ENCODE results near the gene SWI5.

Gene SWI5

GRCh38 chr9:128310461-128310860 lies 34.4 kb downstream of the SWI5 start:
- Histone ChIP-seq H3K4me2 (ENCODE audit: low read length) (no peak overlapping the region), H3K27me3 (ENCODE audit: control insufficient read depth, insufficient read depth, low read length) (no peaks in the 10 kb centered on the region), H3K9ac (ENCODE audit: low read depth, low read length) (no peak overlapping the region), H3K4me3 (ENCODE audit: low read length) (no peak overlapping the region), H3K36me3 (ENCODE audit: insufficient read depth, low read length) (peaks cover 49% of the 10 kb centered on the region), H3K9me3 (replicated peaks; ENCODE audit: low read length) (no peaks in the 10 kb centered on the region), H3K4me1 (ENCODE audit: control insufficient read depth, insufficient read depth, low read length) (peaks cover 26% of the 10 kb centered on the region)

- Histone ChIP-seq H3K4me1 (ENCODE audit: control insufficient read depth, insufficient read depth, low read length) (no peaks in the 10 kb centered on the region), H3K4me2 (ENCODE audit: low read length) (no peak overlapping the region), H3K4me3 (ENCODE audit: low read length) (no peak overlapping the region), H3K27me3 (ENCODE audit: control insufficient read depth, insufficient read depth, low read length) (no peaks in the 10 kb centered on the region), H3K9ac (ENCODE audit: low read depth, low read length) (no peak overlapping the region), H3K9me3 (replicated peaks; ENCODE audit: low read length) (no peaks in the 10 kb centered on the region), H3K36me3 (ENCODE audit: insufficient read depth, low read length) (peaks cover 51% of the 10 kb centered on the region)
These were observed 38.6 kb downstream of the SWI5 start for GRCh38 chr9:128314697-128315096.

GRCh38 chr9:128316421-128316820 lies 40.3 kb downstream of the SWI5 start:
- peaks cover 35% of the 10 kb centered on the region for H3K36me3 ChIP-seq (ENCODE audit: insufficient read depth, low read length)
- no peak overlapping the region for H3K9ac ChIP-seq (ENCODE audit: low read depth, low read length)
- no peak overlapping the region for H3K4me2 ChIP-seq (ENCODE audit: low read length)
- H3K9me3 ChIP-seq (replicated peaks; ENCODE audit: low read length) = no peaks in the 10 kb centered on the region
- H3K4me3 ChIP-seq (ENCODE audit: low read length) = no peak overlapping the region
- no peaks in the 10 kb centered on the region for H3K27me3 ChIP-seq (ENCODE audit: control insufficient read depth, insufficient read depth, low read length)
- peaks cover 3% of the 10 kb centered on the region for H3K4me1 ChIP-seq (ENCODE audit: control insufficient read depth, insufficient read depth, low read length)

GRCh38 chr9:128317629-128318028 lies 41.6 kb downstream of the SWI5 start:
- Histone ChIP-seq H3K4me3 (ENCODE audit: low read length) (no peak overlapping the region), H3K4me1 (ENCODE audit: control insufficient read depth, insufficient read depth, low read length) (peaks cover 8% of the 10 kb centered on the region), H3K27me3 (ENCODE audit: control insufficient read depth, insufficient read depth, low read length) (no peaks in the 10 kb centered on the region), H3K9me3 (replicated peaks; ENCODE audit: low read length) (no peaks in the 10 kb centered on the region), H3K36me3 (ENCODE audit: insufficient read depth, low read length) (peaks cover 33% of the 10 kb centered on the region), H3K9ac (ENCODE audit: low read depth, low read length) (no peak overlapping the region), H3K4me2 (ENCODE audit: low read length) (no peak overlapping the region)

- H3K4me1 ChIP-seq (ENCODE audit: control insufficient read depth, insufficient read depth, low read length) = peaks cover 17% of the 10 kb centered on the region
- peak overlapping the region; percentile 94 for H3K9ac ChIP-seq (ENCODE audit: low read depth, low read length)
- peak overlapping the region; percentile 94 for H3K4me2 ChIP-seq (ENCODE audit: low read length)
- peak overlapping the region; percentile 92 for H3K4me3 ChIP-seq (ENCODE audit: low read length)
- peaks cover 27% of the 10 kb centered on the region for H3K36me3 ChIP-seq (ENCODE audit: insufficient read depth, low read length)
- H3K27me3 ChIP-seq (ENCODE audit: control insufficient read depth, insufficient read depth, low read length) = no peaks in the 10 kb centered on the region
- no peaks in the 10 kb centered on the region for H3K9me3 ChIP-seq (replicated peaks; ENCODE audit: low read length)
These were observed 45.3 kb downstream of the SWI5 start for GRCh38 chr9:128321343-128321742.

GRCh38 chr9:128321879-128322403 lies 45.9 kb downstream of the SWI5 start:
- no peaks in the 10 kb centered on the region for H3K9me3 ChIP-seq (replicated peaks; ENCODE audit: low read length)
- peak overlapping the region; percentile 94 for H3K9ac ChIP-seq (ENCODE audit: low read depth, low read length)
- peaks cover 21% of the 10 kb centered on the region for H3K36me3 ChIP-seq (ENCODE audit: insufficient read depth, low read length)
- peaks cover 17% of the 10 kb centered on the region for H3K4me1 ChIP-seq (ENCODE audit: control insufficient read depth, insufficient read depth, low read length)
- H3K27me3 ChIP-seq (ENCODE audit: control insufficient read depth, insufficient read depth, low read length) = no peaks in the 10 kb centered on the region
- peak overlapping the region; percentile 92 for H3K4me3 ChIP-seq (ENCODE audit: low read length)
- H3K4me2 ChIP-seq (ENCODE audit: low read length) = peak overlapping the region; percentile 94

GRCh38 chr9:128322404-128323211 lies 46.5 kb downstream of the SWI5 start, which contains the start of the genes COQ4 and TRUB2:
TSS of gene COQ4 (plus strand) at chr9:128322839. CDS start at chr9:128322859, 20 bp downstream.
TSS of gene TRUB2 (minus strand) at chr9:128322447. CDS start at chr9:128322408, 39 bp downstream.
- Histone ChIP-seq H3K4me3 (ENCODE audit: low read length) (peak within 1 kb of the TSS; percentile 92), H3K9me3 (replicated peaks; ENCODE audit: low read length) (no peaks in the 10 kb centered on the region), H3K9ac (ENCODE audit: low read depth, low read length) (peak within 1 kb of the TSS; percentile 94), H3K27me3 (ENCODE audit: control insufficient read depth, insufficient read depth, low read length) (no peaks in the 10 kb centered on the region), H3K4me2 (ENCODE audit: low read length) (peak within 1 kb of the TSS; percentile 94), H3K4me1 (ENCODE audit: control insufficient read depth, insufficient read depth, low read length) (peaks cover 17% of the 10 kb centered on the region), H3K36me3 (ENCODE audit: insufficient read depth, low read length) (peaks cover 20% of the 10 kb centered on the region)

- Histone ChIP-seq H3K4me3 (ENCODE audit: low read length) (peak overlapping the region; percentile 92), H3K27me3 (ENCODE audit: control insufficient read depth, insufficient read depth, low read length) (no peaks in the 10 kb centered on the region), H3K36me3 (ENCODE audit: insufficient read depth, low read length) (peaks cover 26% of the 10 kb centered on the region), H3K4me2 (ENCODE audit: low read length) (peak overlapping the region; percentile 94), H3K9ac (ENCODE audit: low read depth, low read length) (peak overlapping the region; percentile 94), H3K9me3 (replicated peaks; ENCODE audit: low read length) (no peaks in the 10 kb centered on the region), H3K4me1 (ENCODE audit: control insufficient read depth, insufficient read depth, low read length) (peaks cover 17% of the 10 kb centered on the region)
These were observed 47.2 kb downstream of the SWI5 start for GRCh38 chr9:128323212-128323730.

- H3K4me1 ChIP-seq (ENCODE audit: control insufficient read depth, insufficient read depth, low read length) = peaks cover 17% of the 10 kb centered on the region
- peaks cover 30% of the 10 kb centered on the region for H3K36me3 ChIP-seq (ENCODE audit: insufficient read depth, low read length)
- H3K27me3 ChIP-seq (ENCODE audit: control insufficient read depth, insufficient read depth, low read length) = no peaks in the 10 kb centered on the region
- peak overlapping the region; percentile 92 for H3K4me3 ChIP-seq (ENCODE audit: low read length)
- H3K9ac ChIP-seq (ENCODE audit: low read depth, low read length) = peak overlapping the region; percentile 94
- H3K4me2 ChIP-seq (ENCODE audit: low read length) = peak overlapping the region; percentile 94
- H3K9me3 ChIP-seq (replicated peaks; ENCODE audit: low read length) = no peaks in the 10 kb centered on the region
These were observed 47.7 kb downstream of the SWI5 start for GRCh38 chr9:128323791-128324190.

- Histone ChIP-seq H3K9ac (ENCODE audit: low read depth, low read length) (no peak overlapping the region), H3K36me3 (ENCODE audit: insufficient read depth, low read length) (peaks cover 33% of the 10 kb centered on the region)
These were observed 48.3 kb downstream of the SWI5 start for GRCh38 chr9:128324401-128324800.

GRCh38 chr9:128325629-128326028 lies 49.6 kb downstream of the SWI5 start:
- no peak overlapping the region for H3K4me3 ChIP-seq (ENCODE audit: low read length)
- H3K27me3 ChIP-seq (ENCODE audit: control insufficient read depth, insufficient read depth, low read length) = no peaks in the 10 kb centered on the region
- H3K9ac ChIP-seq (ENCODE audit: low read depth, low read length) = no peak overlapping the region
- peaks cover 17% of the 10 kb centered on the region for H3K4me1 ChIP-seq (ENCODE audit: control insufficient read depth, insufficient read depth, low read length)
- no peaks in the 10 kb centered on the region for H3K9me3 ChIP-seq (replicated peaks; ENCODE audit: low read length)
- H3K4me2 ChIP-seq (ENCODE audit: low read length) = no peak overlapping the region
- H3K36me3 ChIP-seq (ENCODE audit: insufficient read depth, low read length) = peaks cover 37% of the 10 kb centered on the region

More at GRCh38 chr9:128324401-128324800, 48.3 kb downstream of the SWI5 start:
- H3K4me2 ChIP-seq (ENCODE audit: low read length) = peak overlapping the region; percentile 94
- no peak overlapping the region for H3K4me3 ChIP-seq (ENCODE audit: low read length)
- H3K27me3 ChIP-seq (ENCODE audit: control insufficient read depth, insufficient read depth, low read length) = no peaks in the 10 kb centered on the region
- H3K9me3 ChIP-seq (replicated peaks; ENCODE audit: low read length) = no peaks in the 10 kb centered on the region
- peaks cover 17% of the 10 kb centered on the region for H3K4me1 ChIP-seq (ENCODE audit: control insufficient read depth, insufficient read depth, low read length)
